Myocyte (in vitro differentiated cells): ENCODE measurements around the gene PYGM. TPM values are rescaled to one million over a fixed set of nuclear protein-coding genes. Genes with fewer than 3 reads are reported as not detected.

Experiments used
- DNase-seq: peaks from one replicate; pipeline ENCODE4 v3.0.0-alpha.2; 2012; ENCODE audit warnings: low read depth
- total RNA-seq: library from RNA; depleted of rRNA; stranded (reverse); fragments of >200 nt; gene quantifications from 2 replicates; pipeline ENCODE4 v1.2.3, GENCODE V29; 2014

The PYGM gene
- total RNA-seq, 1 donor from 2014 or later, result 24.9 TPM

GRCh38 chr11:64754919-64755662, 4.7 kb downstream of the PYGM start:
- DNase-seq, result no peak

- DNase-seq, result no peak
Measured at GRCh38 chr11:64754124-64754918, 5.5 kb downstream of the PYGM start.

GRCh38 chr11:64753380-64754123, 6.2 kb downstream of the PYGM start:
- no peak for DNase-seq

- no peak for DNase-seq
Measured at GRCh38 chr11:64753019-64753379, 6.8 kb downstream of the PYGM start.

- DNase-seq, result peak; percentile 24
Measured at GRCh38 chr11:64752175-64752970, 7.4 kb downstream of the PYGM start.

GRCh38 chr11:64751580-64751979, 8.2 kb downstream of the PYGM start:
- no peak for DNase-seq

GRCh38 chr11:64751136-64751535, 8.6 kb downstream of the PYGM start:
- no peak for DNase-seq

GRCh38 chr11:64750361-64751054, 9.3 kb downstream of the PYGM start:
- DNase-seq, result no peak

- DNase-seq, result no peak
Measured at GRCh38 chr11:64747961-64748665, 11.7 kb downstream of the PYGM start.

GRCh38 chr11:64746486-64746885, 13.3 kb downstream of the PYGM start:
- DNase-seq, result no peak

GRCh38 chr11:64745521-64746328, 14.0 kb downstream of the PYGM start:
- DNase-seq, result peak; percentile 56

GRCh38 chr11:64745189-64745520, 14.6 kb downstream of the PYGM start:
- peak; percentile 24 for DNase-seq

- DNase-seq, result no peak
Measured at GRCh38 chr11:64744544-64745188, 15.1 kb downstream of the PYGM start.

- no peak for DNase-seq
Measured at GRCh38 chr11:64743591-64744543, 15.9 kb downstream of the PYGM start, which contains the start of gene RASGRP2. Gene RASGRP2, minus strand, starts transcription at chr11:64744142. Its CDS starts 1,276 bp downstream, at chr11:64742866.

- peak; percentile 49 for DNase-seq
Measured at GRCh38 chr11:64742889-64743590, 16.7 kb downstream of the PYGM start.

GRCh38 chr11:64742087-64742888, 17.5 kb downstream of the PYGM start:
- DNase-seq, result peak; percentile 20
